Panc1 (cell line): ENCODE data around the gene BNIP3. TPM values are rescaled to one million over a fixed set of nuclear protein-coding genes. Genes with fewer than 3 reads are reported as not detected.

Experiments
- ATAC-seq: fragments of 200-7000 bp; cut with Tn5 transposase; 2 replicates; pipeline ENCODE4 v1.9.1; 2020; ENCODE audit warnings: mild to moderate bottlenecking, moderate library complexity
- BruUV-seq: library from RNA; stranded (reverse); fragments of 400-500 nt; replicated peaks from 2 replicates; lab custom pipeline; 2021; lab: Mats Ljungman, UMichigan
- CTCF ChIA-PET: fragments of 300-600 bp; sonication (Branson Sonifier 250); formaldehyde crosslinking; loops from one replicate; lab custom pipeline; 2022; ENCODE audit warnings: antibody characterized with exemption; lab: Charles Lee
- POLR2A ChIA-PET: fragments of 300-600 bp; sonication (Branson Sonifier 250); formaldehyde crosslinking; loops from one replicate; lab custom pipeline; 2022; ENCODE audit warnings: antibody characterized with exemption; lab: Charles Lee
- DNase-seq: peaks from one replicate; pipeline ENCODE4 v3.0.0-alpha.2; 2010; ENCODE audit warnings: low read depth, low spot score
- H3K27ac ChIP-seq: 2 replicates; pipeline ENCODE4 v1.5.1; 2011; ENCODE audit warnings: mild to moderate bottlenecking, low read length, inconsistent platforms
- H3K27me3 ChIP-seq: fragments of 200-500 bp; sonication (Bioruptor generic); 2 replicates; pipeline ENCODE4 v1.6.0; 2014; ENCODE audit warnings: low read length, inconsistent platforms; ENCODE audit not compliant: control insufficient read depth, insufficient read depth
- H3K36me3 ChIP-seq: fragments of 200-500 bp; sonication (Bioruptor generic); 2 replicates; pipeline ENCODE4 v1.5.1; 2014; ENCODE audit warnings: inconsistent platforms, mild to moderate bottlenecking, low read length, moderate library complexity; ENCODE audit not compliant: control insufficient read depth, insufficient read depth
- H3K4me1 ChIP-seq: 2 replicates; pipeline ENCODE4 v1.5.1; 2011; ENCODE audit warnings: inconsistent platforms, mild to moderate bottlenecking, low read length, moderate library complexity; ENCODE audit not compliant: control insufficient read depth, insufficient read depth
- H3K4me3 ChIP-seq, 2 experiments: 2 replicates each; pipeline ENCODE4 v1.5.1; 2011 to 2012; ENCODE audit warnings: low read depth in 2 of 2, low read length in 2 of 2, mild to moderate bottlenecking in 2 of 2, inconsistent platforms in 1 of 2, moderate library complexity in 1 of 2
- H3K9me3 ChIP-seq: fragments of 200-500 bp; sonication (Bioruptor generic); 2 replicates; pipeline ENCODE4 v1.5.1; 2014; ENCODE audit warnings: low read depth, mild to moderate bottlenecking, inconsistent platforms, low read length, moderate library complexity; ENCODE audit not compliant: control insufficient read depth, insufficient read depth
- CTCF ChIP-seq: fragments of 450-650 bp; IDR thresholded peaks from 2 replicates; pipeline ENCODE4 v1.5.1; 2017; ENCODE audit warnings: mild to moderate bottlenecking
- POLR2AphosphoS5 ChIP-seq: IDR thresholded peaks from 2 replicates; pipeline ENCODE4 v1.6.1; 2012; ENCODE audit warnings: mild to moderate bottlenecking, low read depth, low read length, moderate library complexity
- REST ChIP-seq, 2 experiments: IDR thresholded peaks; 2 replicates each; pipeline ENCODE4 v1.6.1; 2011 to 2012; ENCODE audit warnings: low read depth in 2 of 2, control low read depth in 1 of 2, low read length in 1 of 2, mild to moderate bottlenecking in 1 of 2, moderate library complexity in 1 of 2; ENCODE audit not compliant: insufficient read depth in 1 of 2
- SIN3A ChIP-seq: IDR thresholded peaks from 2 replicates; pipeline ENCODE4 v1.6.1; 2012; ENCODE audit warnings: low read depth, mild to moderate bottlenecking, low read length, moderate library complexity, borderline replicate concordance; ENCODE audit not compliant: insufficient read depth
- TCF7L2 ChIP-seq: IDR thresholded peaks from 2 replicates; pipeline ENCODE4 v1.6.1; 2011; ENCODE audit warnings: mild to moderate bottlenecking, low read depth, low read length, inconsistent platforms
- in situ Hi-C: cut with HindIII; loops from 2 replicates; pipeline ENCODE4 v1.10.0; 2016; ENCODE audit warnings: low sequenced_read_pairs, low pct_unique_long_range_greater_than_20kb
- intact Hi-C: fragments of 100-400 bp; cut with micrococcal nuclease; formaldehyde crosslinking; loops from one replicate; pipeline ENCODE4 v1.10.0; 2022; ENCODE audit not compliant: unreplicated experiment
- total RNA-seq: library from RNA; stranded (reverse); gene quantifications from one replicate; pipeline ENCODE4 v1.2.1, GENCODE V29; 2021; ENCODE audit not compliant: unreplicated experiment

Gene BNIP3
- total RNA-seq, 1 experiment from 2014 or later = 67.8 TPM

GRCh38 chr10:131960631-131961046 lies 21.1 kb downstream of the BNIP3 start:
- CTCF ChIA-PET = no interaction called here
- no peak overlapping the region for H3K4me3 ChIP-seq
- no TSS peak for BruUV-seq
- no peak overlapping the region for H3K27ac ChIP-seq
- ATAC-seq = peak; percentile 42
- peaks cover 6% of the 10 kb centered on the region for H3K36me3 ChIP-seq
- H3K27me3 ChIP-seq = no peaks in the 10 kb centered on the region
- TF ChIP-seq REST (IDR thresholded peaks at IDR 0.05; ENCODE audit: insufficient read depth in 1 of 2, low read depth in 2 of 2, low read length in 1 of 2) (no peak), TCF7L2 (no peak), SIN3A (no peak), POLR2AphosphoS5 (no peak), CTCF (no peak)
- intact Hi-C loops (no loop called here), in situ Hi-C loops (no loop called here)
- H3K4me1 ChIP-seq = no peaks in the 10 kb centered on the region
- H3K9me3 ChIP-seq = no peaks in the 10 kb centered on the region
- POLR2A ChIA-PET = no interaction called here
- DNase-seq = no peak

GRCh38 chr10:131959841-131960240 lies 21.9 kb downstream of the BNIP3 start:
- in situ Hi-C loops = no loop called here
- intact Hi-C loops = no loop called here
- CTCF ChIA-PET = no interaction called here

More at GRCh38 chr10:131959841-131960240, 21.9 kb downstream of the BNIP3 start:
- Histone ChIP-seq H3K27me3 (no peaks in the 10 kb centered on the region), H3K9me3 (no peaks in the 10 kb centered on the region), H3K36me3 (peaks cover 11% of the 10 kb centered on the region), H3K27ac (no peak overlapping the region), H3K4me3 (no peak overlapping the region), H3K4me1 (no peaks in the 10 kb centered on the region)
- no peak for ATAC-seq
- no peak for TF ChIP-seq CTCF
- TF ChIP-seq SIN3A = no peak
- POLR2A ChIA-PET = no interaction called here
- DNase-seq = no peak
- no TSS peak for BruUV-seq
